ENCODE results near the gene UBE2K.
"Not testable (repeated sequence)": the region's sequence is repeated elsewhere in the genome, so short reads cannot be mapped to it uniquely, and the experiment has no call there.

Gene UBE2K

GRCh38 chr4:39697740-39698423 is at the start of gene UBE2K:
Gene UBE2K (plus strand): TSS chr4:39698136. CDS start chr4:39698328, 192 bp downstream.
- in situ Hi-C loops (cut with MboI; ENCODE audit: low sequenced_read_pairs): no loop called here

GRCh38 chr4:39648213-39648612 is 49.7 kb upstream of the UBE2K start:
- in situ Hi-C loops (cut with MboI; ENCODE audit: low sequenced_read_pairs): no loop called here

GRCh38 chr4:39648827-39649558 is 48.9 kb upstream of the UBE2K start:
- in situ Hi-C loops (cut with MboI; ENCODE audit: low sequenced_read_pairs): no loop called here

- in situ Hi-C loops (cut with MboI; ENCODE audit: low sequenced_read_pairs): no loop called here
Measured at GRCh38 chr4:39649639-39650265, 48.2 kb upstream of the UBE2K start.

GRCh38 chr4:39651586-39651985 is 46.4 kb upstream of the UBE2K start:
- in situ Hi-C loops (cut with MboI; ENCODE audit: low sequenced_read_pairs): not testable (repeated sequence)

GRCh38 chr4:39655211-39655610 is 42.7 kb upstream of the UBE2K start:
- in situ Hi-C loops (cut with MboI; ENCODE audit: low sequenced_read_pairs): no loop called here

GRCh38 chr4:39655876-39656275 is 42.1 kb upstream of the UBE2K start:
- in situ Hi-C loops (cut with MboI; ENCODE audit: low sequenced_read_pairs): no loop called here

- in situ Hi-C loops (cut with MboI; ENCODE audit: low sequenced_read_pairs): not testable (repeated sequence)
Measured at GRCh38 chr4:39656638-39657037, 41.3 kb upstream of the UBE2K start.

GRCh38 chr4:39657465-39657864 is 40.5 kb upstream of the UBE2K start:
- in situ Hi-C loops (cut with MboI; ENCODE audit: low sequenced_read_pairs): no loop called here

- in situ Hi-C loops (cut with MboI; ENCODE audit: low sequenced_read_pairs): no loop called here
Measured at GRCh38 chr4:39658756-39659155, 39.2 kb upstream of the UBE2K start.

GRCh38 chr4:39660045-39660444 is 37.9 kb upstream of the UBE2K start:
- in situ Hi-C loops (cut with MboI; ENCODE audit: low sequenced_read_pairs): no loop called here

GRCh38 chr4:39660757-39661156 is 37.2 kb upstream of the UBE2K start:
- in situ Hi-C loops (cut with MboI; ENCODE audit: low sequenced_read_pairs): no loop called here

GRCh38 chr4:39662683-39663082 is 35.3 kb upstream of the UBE2K start:
- in situ Hi-C loops (cut with MboI; ENCODE audit: low sequenced_read_pairs): no loop called here

GRCh38 chr4:39664828-39665731 is 32.9 kb upstream of the UBE2K start:
- in situ Hi-C loops (cut with MboI; ENCODE audit: low sequenced_read_pairs): no loop called here

- in situ Hi-C loops (cut with MboI; ENCODE audit: low sequenced_read_pairs): no loop called here
Measured at GRCh38 chr4:39667706-39668105, 30.2 kb upstream of the UBE2K start.

GRCh38 chr4:39668887-39669286 is 29.0 kb upstream of the UBE2K start:
- in situ Hi-C loops (cut with MboI; ENCODE audit: low sequenced_read_pairs): no loop called here

- in situ Hi-C loops (cut with MboI; ENCODE audit: low sequenced_read_pairs): not testable (repeated sequence)
Measured at GRCh38 chr4:39670296-39670695, 27.6 kb upstream of the UBE2K start.

GRCh38 chr4:39675681-39676080 is 22.3 kb upstream of the UBE2K start:
- in situ Hi-C loops (cut with MboI; ENCODE audit: low sequenced_read_pairs): not testable (repeated sequence)

GRCh38 chr4:39681003-39681402 is 16.9 kb upstream of the UBE2K start:
- in situ Hi-C loops (cut with MboI; ENCODE audit: low sequenced_read_pairs): not testable (repeated sequence)

- in situ Hi-C loops (cut with MboI; ENCODE audit: low sequenced_read_pairs): no loop called here
Measured at GRCh38 chr4:39682138-39682537, 15.8 kb upstream of the UBE2K start.

GRCh38 chr4:39685990-39686389 is 11.9 kb upstream of the UBE2K start:
- in situ Hi-C loops (cut with MboI; ENCODE audit: low sequenced_read_pairs): no loop called here
